GM21515 (cell line): ENCODE measurements around the gene SPAG16.

Experiments
- ATAC-seq: cut with Tn5 transposase; IDR thresholded peaks from one replicate; pipeline ENCODE4 v1.9.1; 2021; ENCODE audit not compliant: unreplicated experiment

Gene SPAG16

GRCh38 chr2:213792045-213792444, 507.8 kb downstream of the SPAG16 start:
- no peak for ATAC-seq

GRCh38 chr2:213806125-213806726, 522.0 kb downstream of the SPAG16 start:
- ATAC-seq, result no peak

- ATAC-seq, result no peak
Measured at GRCh38 chr2:213816583-213816982, 532.3 kb downstream of the SPAG16 start.

- no peak for ATAC-seq
Measured at GRCh38 chr2:213818436-213818835, 534.2 kb downstream of the SPAG16 start.

GRCh38 chr2:213834331-213834730, 550.1 kb downstream of the SPAG16 start:
- no peak for ATAC-seq

GRCh38 chr2:213834746-213835145, 550.5 kb downstream of the SPAG16 start:
- ATAC-seq, result no peak

GRCh38 chr2:213846856-213847255, 562.6 kb downstream of the SPAG16 start:
- ATAC-seq, result no peak

GRCh38 chr2:213847316-213847715, 563.1 kb downstream of the SPAG16 start:
- ATAC-seq, result no peak

GRCh38 chr2:213848631-213849030, 564.4 kb downstream of the SPAG16 start:
- no peak for ATAC-seq

GRCh38 chr2:213861638-213862037, 577.4 kb downstream of the SPAG16 start:
- ATAC-seq, result no peak

- no peak for ATAC-seq
Measured at GRCh38 chr2:213862407-213863076, 578.3 kb downstream of the SPAG16 start.

GRCh38 chr2:213863541-213863940, 579.3 kb downstream of the SPAG16 start:
- ATAC-seq, result no peak

GRCh38 chr2:213868526-213868925, 584.3 kb downstream of the SPAG16 start:
- no peak for ATAC-seq

- no peak for ATAC-seq
Measured at GRCh38 chr2:213885485-213885884, 601.2 kb downstream of the SPAG16 start.

GRCh38 chr2:213914510-213914909, 630.2 kb downstream of the SPAG16 start:
- no peak for ATAC-seq

- no peak for ATAC-seq
Measured at GRCh38 chr2:213920014-213920413, 635.8 kb downstream of the SPAG16 start.

GRCh38 chr2:213923543-213923942, 639.3 kb downstream of the SPAG16 start:
- no peak for ATAC-seq

- peak; percentile 98 for ATAC-seq
Measured at GRCh38 chr2:213934560-213934959, 650.3 kb downstream of the SPAG16 start.

- no peak for ATAC-seq
Measured at GRCh38 chr2:213958086-213958485, 673.8 kb downstream of the SPAG16 start.

- ATAC-seq, result peak; percentile 60
Measured at GRCh38 chr2:213959589-213959988, 675.3 kb downstream of the SPAG16 start.

GRCh38 chr2:213971536-213971935, 687.3 kb downstream of the SPAG16 start:
- no peak for ATAC-seq

- no peak for ATAC-seq
Measured at GRCh38 chr2:213980883-213981282, 696.6 kb downstream of the SPAG16 start.

- no peak for ATAC-seq
Measured at GRCh38 chr2:213989207-213989606, 704.9 kb downstream of the SPAG16 start.
